ENCODE measurements around the gene GP1BA. TPM values are rescaled to one million over a fixed set of nuclear protein-coding genes. Genes with fewer than 3 reads are reported as not detected.
"Not testable (repeated sequence)": the region's sequence is repeated elsewhere in the genome, so short reads cannot be mapped to it uniquely, and the experiment has no call there.

GP1BA gene
- total RNA-seq, 4 donors from 2014 or later: 0.19 TPM; not detected in 3

- Histone ChIP-seq H3K36me3 (no peaks in the 10 kb centered on the region), H3K4me1 (peaks cover 0 to 38% (median 11%) of the 10 kb centered on the region in 3 donors), H3K9me3 (no peaks in the 10 kb centered on the region), H3K4me3 (peak within 1 kb of the TSS in 1 of 2 donors; percentile 0), H3K27me3 (peaks cover 48% of the 10 kb centered on the region), H3K27ac (peak within 1 kb of the TSS in 2 of 4 donors; percentile 51 to 67)
- WGBS, 2 donors (ENCODE audit: low coverage in 1 of 2): 0 to 4% methylated on average over 3 to 5 of the region's 10 CpGs
- TF ChIP-seq EP300 (IDR thresholded peaks at IDR 0.05) (no peak), POLR2A (IDR thresholded peaks at IDR 0.05) (no peak), POLR2AphosphoS5 (IDR thresholded peaks at IDR 0.05) (no peak), CTCF (IDR thresholded peaks at IDR 0.05) (peak in 3 of 4 experiments; percentile 72 to 76 (median 76))
- peak; percentile 37 for ATAC-seq
Measured at GRCh38 chr17:4903051-4903818, 28.8 kb upstream of the GP1BA start, which contains the start of gene CHRNE. Gene CHRNE, minus strand, starts transcription at chr17:4903098. Its CDS starts 35 bp downstream, at chr17:4903063.

- H3K27me3 ChIP-seq: peaks cover 15% of the 10 kb centered on the region
- not testable (repeated sequence) for H3K9me3 ChIP-seq, H3K36me3 ChIP-seq, H3K27ac ChIP-seq, ATAC-seq, H3K4me3 ChIP-seq
- H3K4me1 ChIP-seq: peaks cover 0 to 24% (median 0%) of the 10 kb centered on the region in 3 donors
Measured at GRCh38 chr17:4906642-4907041, 25.4 kb upstream of the GP1BA start.

- Histone ChIP-seq H3K4me1 (peaks cover 0 to 16% (median 0%) of the 10 kb centered on the region in 3 donors), H3K4me3 (no peak overlapping the region), H3K36me3 (no peaks in the 10 kb centered on the region), H3K9me3 (no peaks in the 10 kb centered on the region), H3K27ac (peak overlapping the region in 3 of 4 donors; percentile 14 to 68 (median 44)), H3K27me3 (peaks cover 12% of the 10 kb centered on the region)
- no peak for ATAC-seq
- WGBS, 2 donors (ENCODE audit: low coverage in 1 of 2): 80 to 88% methylated on average over 1 of the region's 10 CpGs
- no peak for TF ChIP-seq CTCF (IDR thresholded peaks at IDR 0.05)
- TF ChIP-seq POLR2AphosphoS5 (IDR thresholded peaks at IDR 0.05): no peak
- TF ChIP-seq EP300 (IDR thresholded peaks at IDR 0.05): no peak
- TF ChIP-seq POLR2A (IDR thresholded peaks at IDR 0.05): no peak
Measured at GRCh38 chr17:4908301-4908700, 23.8 kb upstream of the GP1BA start.

GRCh38 chr17:4908711-4909496 lies 23.2 kb upstream of the GP1BA start:
- H3K4me3 ChIP-seq: no peak overlapping the region
- WGBS, 2 donors (ENCODE audit: low coverage in 1 of 2): 0 to 17% methylated on average over 1 to 2 of the region's 20 CpGs
- H3K27me3 ChIP-seq: peaks cover 10% of the 10 kb centered on the region
- peaks cover 0 to 16% (median 0%) of the 10 kb centered on the region in 3 donors for H3K4me1 ChIP-seq
- peak; percentile 54 to 94 (median 90) for TF ChIP-seq CTCF (IDR thresholded peaks at IDR 0.05)
- TF ChIP-seq POLR2A (IDR thresholded peaks at IDR 0.05): no peak
- peak; percentile 97 for ATAC-seq
- peak overlapping the region in 3 of 4 donors; percentile 14 to 68 (median 44) for H3K27ac ChIP-seq
- no peaks in the 10 kb centered on the region for H3K9me3 ChIP-seq
- H3K36me3 ChIP-seq: no peaks in the 10 kb centered on the region

- no peaks in the 10 kb centered on the region for H3K9me3 ChIP-seq
- H3K4me3 ChIP-seq: no peak overlapping the region
- no peak for TF ChIP-seq CTCF (IDR thresholded peaks at IDR 0.05)
- TF ChIP-seq POLR2A (IDR thresholded peaks at IDR 0.05): no peak
- no peak for TF ChIP-seq POLR2AphosphoS5 (IDR thresholded peaks at IDR 0.05)
- TF ChIP-seq EP300 (IDR thresholded peaks at IDR 0.05): no peak
- H3K36me3 ChIP-seq: no peaks in the 10 kb centered on the region
- ATAC-seq: no peak
- WGBS, 2 donors (ENCODE audit: low coverage in 1 of 2): 70 to 75% methylated on average over 1 of the region's 1 CpG
- no peaks in the 10 kb centered on the region for H3K27me3 ChIP-seq
- H3K4me1 ChIP-seq: peaks cover 0 to 7% (median 0%) of the 10 kb centered on the region in 3 donors
- no peak overlapping the region for H3K27ac ChIP-seq
Measured at GRCh38 chr17:4913994-4914393, 18.1 kb upstream of the GP1BA start.

- not testable (repeated sequence) for H3K9me3 ChIP-seq, H3K4me3 ChIP-seq, H3K4me1 ChIP-seq, H3K27ac ChIP-seq, ATAC-seq, H3K27me3 ChIP-seq, H3K36me3 ChIP-seq
- 84 to 86% methylated on average over 3 to 4 of the region's 4 CpGs for WGBS, 2 donors (ENCODE audit: low coverage in 1 of 2)
Measured at GRCh38 chr17:4914551-4914950, 17.5 kb upstream of the GP1BA start.

All from gastroesophageal sphincter (tissue), 4 donors.